K562 (cell line): ENCODE data around the gene NXF1. TPM values are rescaled to one million over a fixed set of nuclear protein-coding genes. Genes with fewer than 3 reads are reported as not detected.

Experiments used
- ATAC-seq: fragments of 200-7000 bp; cut with Tn5 transposase; 3 replicates; pipeline ENCODE4 v1.9.1; 2020; ENCODE audit warnings: moderate library complexity
- BruUV-seq: library from RNA; stranded (reverse); fragments of 400-500 nt; replicated peaks from 2 replicates; lab custom pipeline; 2021; lab: Mats Ljungman, UMichigan
- CTCF ChIA-PET: fragments of 300-600 bp; formaldehyde crosslinking; extraction: SDS; loops from one replicate; lab custom pipeline; 2021; ENCODE audit warnings: low intra/inter-chr PET ratio; lab: Yijun Ruan, JAX
- POLR2A ChIA-PET: fragments of 300-600, 350-650 bp; sonication (Branson Sonifier 250); formaldehyde crosslinking; extraction: SDS; loops from one replicate; lab custom pipeline; 2021; ENCODE audit warnings: antibody characterized with exemption, inconsistent platforms; lab: Yijun Ruan, JAX
- DNase-seq, 4 experiments: peaks; one replicate each; pipeline versions ENCODE4 v3.0.0 to v3.0.0-alpha.2; 2011 to 2018; ENCODE audit warnings: low spot score in 3 of 4, mixed read lengths in 3 of 4; ENCODE audit errors: extremely low read depth in 1 of 4
- FAIRE-seq: peaks from 2 replicates; lab custom pipeline; 2011; peaks lifted over from hg19 to GRCh38; lab: Jason Lieb, UNC
- H2AFZ ChIP-seq: 2 replicates; pipeline ENCODE4 v1.6.0; 2011; ENCODE audit warnings: low read depth, low read length, control low read depth, inconsistent platforms
- H3K27ac ChIP-seq: fragments of 200-600 bp; 3 replicates; pipeline ENCODE4 v1.8.0; 2011; ENCODE audit warnings: low read depth, mild to moderate bottlenecking, control low read depth, inconsistent platforms, low read length, moderate library complexity, mixed read lengths; ENCODE audit errors: extremely low read depth
- H3K27me3 ChIP-seq, 2 experiments: fragments of 300-600 bp in 1 of 2; 2 replicates in 1 of 2; 3 replicates in 1 of 2; pipeline versions ENCODE4 v1.6.0 to v1.8.0; 2011; ENCODE audit warnings: inconsistent platforms in 2 of 2, low read length in 2 of 2, mild to moderate bottlenecking in 1 of 2, mixed read lengths in 1 of 2, moderate library complexity in 1 of 2; ENCODE audit not compliant: control insufficient read depth in 2 of 2, insufficient read depth in 2 of 2
- H3K36me3 ChIP-seq: fragments of 300-600 bp; 3 replicates; pipeline ENCODE4 v1.8.0; 2011; ENCODE audit warnings: mild to moderate bottlenecking, low read length, inconsistent platforms; ENCODE audit not compliant: control insufficient read depth, insufficient read depth
- H3K4me1 ChIP-seq, 2 experiments: fragments of 200-600 bp in 1 of 2; replicated peaks in 1 of 2; 2 replicates in 1 of 2; 3 replicates in 1 of 2; pipeline versions ENCODE4 v1.5.1 to v1.8.0; 2011; ENCODE audit warnings: inconsistent platforms in 2 of 2, low read length in 2 of 2, mild to moderate bottlenecking in 1 of 2, mixed read lengths in 1 of 2, moderate library complexity in 1 of 2; ENCODE audit not compliant: control insufficient read depth in 2 of 2, insufficient read depth in 2 of 2
- H3K4me2 ChIP-seq: 2 replicates; pipeline ENCODE4 v1.6.1; 2011; ENCODE audit warnings: low read length, control low read depth, inconsistent platforms, mixed read lengths; ENCODE audit not compliant: insufficient read depth
- H3K4me3 ChIP-seq: fragments of 200-600 bp; sonication (generic), shearing (Covaris generic); 2 replicates; pipeline ENCODE4 v1.5.1; 2016; ENCODE audit warnings: control low read depth, inconsistent platforms
- H3K79me2 ChIP-seq: fragments of 200-600 bp; 3 replicates; pipeline ENCODE4 v1.8.0; 2011; ENCODE audit warnings: low read length, inconsistent platforms; ENCODE audit not compliant: control insufficient read depth, insufficient read depth
- H3K9ac ChIP-seq, 2 experiments: 2 replicates each; pipeline versions ENCODE4 v1.6.0 to v1.6.1; 2011; ENCODE audit warnings: low read depth in 2 of 2, low read length in 2 of 2, control low read depth in 1 of 2, inconsistent platforms in 1 of 2, mild to moderate bottlenecking in 1 of 2, mixed read lengths in 1 of 2; ENCODE audit not compliant: insufficient read depth in 1 of 2
- H3K9me1 ChIP-seq: one replicate; pipeline ENCODE4 v1.6.0; 2011; ENCODE audit warnings: inconsistent platforms, mild to moderate bottlenecking, low read length, moderate library complexity; ENCODE audit not compliant: control insufficient read depth, insufficient read depth
- H3K9me3 ChIP-seq: replicated peaks from 2 replicates; pipeline ENCODE4 v1.5.1; 2011; ENCODE audit warnings: low read depth, low read length, inconsistent platforms; ENCODE audit not compliant: control insufficient read depth, insufficient read depth
- H4K20me1 ChIP-seq: replicated peaks from 2 replicates; pipeline ENCODE4 v1.6.1; 2011; ENCODE audit warnings: low read length, inconsistent platforms, mixed read lengths; ENCODE audit not compliant: control insufficient read depth, insufficient read depth
- BACH1 ChIP-seq: fragments of 200-800 bp; sonication (Bioruptor generic); IDR thresholded peaks from 2 replicates; pipeline ENCODE4 v1.6.1; 2016; ENCODE audit warnings: missing genetic modification characterization, missing compliant biosample characterization
- BCOR ChIP-seq: fragments of 450-650 bp; IDR thresholded peaks from 2 replicates; pipeline ENCODE4 v1.6.1; 2016
- CBX2 ChIP-seq: fragments of 200-600 bp; sonication (generic); IDR thresholded peaks from one replicate; pipeline ENCODE4 v1.6.1; 2012; ENCODE audit warnings: mild to moderate bottlenecking, low read length, inconsistent platforms; ENCODE audit not compliant: insufficient read depth, poor library complexity, severe bottlenecking
- ERF ChIP-seq: fragments of 450-650 bp; formaldehyde crosslinking; IDR thresholded peaks from 2 replicates; pipeline ENCODE4 v1.4.0; 2020; ENCODE audit warnings: mild to moderate bottlenecking, mixed read lengths
- FOXK2 ChIP-seq, 2 experiments: fragments of 450-650 bp; IDR thresholded peaks in 1 of 2; conservative IDR thresholded peaks in 1 of 2; 2 replicates each; pipeline ENCODE4 v1.6.1; 2016; ENCODE audit warnings: low read depth in 2 of 2, mild to moderate bottlenecking in 1 of 2
- HEY1 ChIP-seq: fragments of 250-450 bp; sonication (Bioruptor Pico); IDR thresholded peaks from 2 replicates; pipeline ENCODE4 v1.5.0; 2020; ENCODE audit warnings: mild to moderate bottlenecking, moderate library complexity, borderline replicate concordance
- NBN ChIP-seq: fragments of 450-650 bp; IDR thresholded peaks from 2 replicates; pipeline ENCODE4 v1.6.1; 2016; ENCODE audit warnings: low read depth, mild to moderate bottlenecking
- RAD51 ChIP-seq: fragments of 450-650 bp; IDR thresholded peaks from 2 replicates; pipeline ENCODE4 v1.7.1; 2016; ENCODE audit warnings: low read depth, mild to moderate bottlenecking, borderline replicate concordance
- SAFB2 ChIP-seq: fragments of 200-400 bp; formaldehyde crosslinking; IDR thresholded peaks from 2 replicates; pipeline ENCODE4 v1.6.1; 2018; ENCODE audit warnings: borderline replicate concordance, low read length, low read depth, moderate library complexity; ENCODE audit not compliant: severe bottlenecking
- SMARCC2 ChIP-seq: fragments of 450-650 bp; IDR thresholded peaks from 2 replicates; pipeline ENCODE4 v1.6.1; 2017; ENCODE audit warnings: antibody characterized with exemption, moderate library complexity, mild to moderate bottlenecking, low read depth
- SOX6 ChIP-seq: fragments of 450-650 bp; IDR thresholded peaks from 2 replicates; pipeline ENCODE4 v1.6.1; 2014; ENCODE audit warnings: mild to moderate bottlenecking
- TCF7L2 ChIP-seq: fragments of 150-350 bp; IDR thresholded peaks from 2 replicates; pipeline ENCODE4 v1.6.1; 2016; ENCODE audit warnings: low read depth, mild to moderate bottlenecking, low read length, moderate library complexity
- TCFL5 ChIP-seq: fragments of 250-450 bp; sonication (Bioruptor Pico); conservative IDR thresholded peaks from 2 replicates; pipeline ENCODE4 v1.6.1; 2021; ENCODE audit warnings: mild to moderate bottlenecking, moderate library complexity, matching md5 sums
- ZFPM2 ChIP-seq: fragments of 250-450 bp; sonication (Bioruptor Pico); IDR thresholded peaks from 2 replicates; pipeline ENCODE4 v1.5.1; 2022; ENCODE audit warnings: mild to moderate bottlenecking
- ZNF174 ChIP-seq: fragments of 250-450 bp; sonication (Bioruptor Pico); IDR thresholded peaks from 2 replicates; pipeline ENCODE4 v1.4.0; 2020; ENCODE audit warnings: mild to moderate bottlenecking
- ZNF282 ChIP-seq: sonication (generic); formaldehyde crosslinking; IDR thresholded peaks from 2 replicates; pipeline ENCODE4 v1.8.1; 2023; ENCODE audit warnings: missing genetic modification reagents
- ZNF584 ChIP-seq: fragments of 200-800 bp; sonication (Bioruptor generic); IDR thresholded peaks from 2 replicates; pipeline ENCODE4 v1.6.1; 2016; ENCODE audit warnings: low read depth, mild to moderate bottlenecking, missing genetic modification characterization, missing compliant biosample characterization
- ZNF778 ChIP-seq: fragments of 450-650 bp; formaldehyde crosslinking; IDR thresholded peaks from 2 replicates; pipeline ENCODE4 v1.4.0; 2020; ENCODE audit warnings: mild to moderate bottlenecking, moderate library complexity
- WGBS: fragments of 100-300 bp; shearing (Covaris generic); methylation state at CpG from one replicate; pipeline ENCODE4 v1.1.6; 2016; ENCODE audit warnings: low coverage, mixed read lengths; ENCODE audit not compliant: insufficient coverage; ENCODE audit errors: missing lambda C conversion rate; 5-methylcytosine and 5-hydroxymethylcytosine counted together
- in situ Hi-C: fragments of 300-500 bp; cut with MboI; formaldehyde crosslinking; loops from 4 replicates; pipeline ENCODE4 v1.15.0; 2018; ENCODE audit warnings: inconsistent platforms, mixed read lengths
- intact Hi-C: fragments of 100-400 bp; cut with micrococcal nuclease; formaldehyde crosslinking; loops from 2 replicates; pipeline ENCODE4 v1.14.2; 2022
- polyA plus RNA-seq, 8 experiments: library from polyadenylated mRNA; depleted of rRNA in 4 of 8; stranded (reverse) in 5 of 8; unstranded in 3 of 8; fragments of >200 nt; fragmentation: Nextera tagmentation in 2 of 8; fragmentation: Illumina TruSeq in 1 of 8; extraction: Ambion mirVana in 2 of 8; extraction: Trizol in 1 of 8; gene quantifications; 2 replicates each; pipeline versions ENCODE4 v1.2.1 to v1.2.3, GENCODE V29; 2011 to 2014; ENCODE audit warnings: inconsistent platforms in 1 of 8, missing spikeins in 1 of 8
- total RNA-seq, 7 experiments: library from RNA; depleted of rRNA in 6 of 7; stranded (reverse); fragments of >200 nt in 6 of 7; fragmentation: Illumina TruSeq in 2 of 7; extraction: Trizol in 2 of 7; gene quantifications; 2 replicates each; pipeline versions ENCODE4 v1.2.1 to v1.2.3, GENCODE V29; 2011 to 2021; ENCODE audit warnings: low replicate concordance in 1 of 7
- TF ChIP-seq, protein P1 (sequence below): sonication (generic); formaldehyde crosslinking; IDR thresholded peaks from 2 replicates; pipeline ENCODE4 v1.8.1; 2023; ENCODE audit warnings: mild to moderate bottlenecking, missing genetic modification reagents

NXF1 gene
- total and polyA plus RNA-seq, 9 of the 15 experiments (the other 6 are each of a cell fraction or from before 2014, with no cell fraction given): 18.1 to 98.3 (median 35.8) TPM

DNA sequence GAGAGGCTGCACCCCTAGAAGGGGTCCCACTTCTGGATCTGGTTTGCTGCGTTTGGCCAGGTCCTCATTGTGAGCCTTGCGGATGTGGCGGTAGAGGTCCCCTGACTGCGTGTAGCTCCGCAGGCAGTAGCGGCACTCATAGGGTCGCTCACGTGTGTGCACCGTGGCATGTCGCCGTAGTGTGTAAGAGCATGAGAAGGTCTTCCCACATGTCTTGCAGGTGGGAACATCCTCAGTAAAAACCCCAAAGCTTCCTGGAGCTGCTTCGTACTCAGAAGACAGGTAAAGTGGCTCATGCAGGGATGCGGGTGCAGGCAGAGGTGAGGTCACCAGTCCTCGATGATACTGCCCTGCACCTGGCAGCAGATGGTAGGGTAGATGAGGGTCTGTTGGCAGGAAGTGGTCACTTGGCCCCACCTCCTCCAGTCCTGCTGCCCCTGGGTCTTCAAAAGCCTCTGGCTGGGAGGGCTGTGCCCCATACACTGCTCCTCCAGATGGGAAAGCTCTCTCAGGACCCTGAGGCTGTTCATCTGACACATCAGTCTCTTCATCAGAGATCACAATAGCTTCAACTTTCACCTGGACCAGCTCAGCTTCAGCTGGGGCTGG lies 53.0 kb downstream of the NXF1 start:
- Histone ChIP-seq H3K4me3 (no peak overlapping the region), H2AFZ (no peak overlapping the region), H3K9me1 (no peaks in the 10 kb centered on the region), H3K79me2 (peaks cover 22% of the 10 kb centered on the region), H3K4me2 (no peak overlapping the region), H3K27me3 (no peaks in the 10 kb centered on the region), H3K9ac (peak overlapping the region in 1 of 2 experiments; percentile 77; a peak in 2 of 4 replicates), H3K27ac (no peak overlapping the region), H4K20me1 (no peaks in the 10 kb centered on the region), H3K36me3 (peaks cover 20% of the 10 kb centered on the region; the same call in 1 of the 3 replicates), H3K9me3 (no peaks in the 10 kb centered on the region), H3K4me1 (peaks cover 14 to 28% of the 10 kb centered on the region in 2 experiments; a peak in 4 of 5 replicates)
- intact Hi-C loops: no loop called here
- DNase-seq (no peak), FAIRE-seq (no peak), ATAC-seq (no peak)
- CTCF ChIA-PET: interaction anchor here (0.7 kb wide), 1 partner anchor 15 kb away, joined by 3 read pairs; no protein-coding TSS in a partner anchor
- in situ Hi-C loops: no loop called here
- POLR2A ChIA-PET: interaction anchor here (0.8 to 1.8 kb wide), 5 partner anchors 9 to 178 kb away, joined by 3 to 19 read pairs (median 3); partner anchors contain the start of genes HNRNPUL2, POLR2G, TAF6L and TTC9C
- 94% methylated on average over 14 of the region's 14 CpGs for WGBS
- no peak for TF ChIP-seq ZNF584 (CRISPR knock-in tag)
- TF ChIP-seq BACH1: no peak
- no peak for TF ChIP-seq RAD51
- no peak for TF ChIP-seq TCFL5
- TF ChIP-seq SOX6: no peak
- no peak for TF ChIP-seq SMARCC2
- TF ChIP-seq ZNF778 (CRISPR knock-in tag): no peak
- no peak for TF ChIP-seq CBX2
- no peak for TF ChIP-seq ZNF282 (CRISPR knock-in tag)
- TF ChIP-seq NBN: no peak
- TF ChIP-seq, protein P1, sequence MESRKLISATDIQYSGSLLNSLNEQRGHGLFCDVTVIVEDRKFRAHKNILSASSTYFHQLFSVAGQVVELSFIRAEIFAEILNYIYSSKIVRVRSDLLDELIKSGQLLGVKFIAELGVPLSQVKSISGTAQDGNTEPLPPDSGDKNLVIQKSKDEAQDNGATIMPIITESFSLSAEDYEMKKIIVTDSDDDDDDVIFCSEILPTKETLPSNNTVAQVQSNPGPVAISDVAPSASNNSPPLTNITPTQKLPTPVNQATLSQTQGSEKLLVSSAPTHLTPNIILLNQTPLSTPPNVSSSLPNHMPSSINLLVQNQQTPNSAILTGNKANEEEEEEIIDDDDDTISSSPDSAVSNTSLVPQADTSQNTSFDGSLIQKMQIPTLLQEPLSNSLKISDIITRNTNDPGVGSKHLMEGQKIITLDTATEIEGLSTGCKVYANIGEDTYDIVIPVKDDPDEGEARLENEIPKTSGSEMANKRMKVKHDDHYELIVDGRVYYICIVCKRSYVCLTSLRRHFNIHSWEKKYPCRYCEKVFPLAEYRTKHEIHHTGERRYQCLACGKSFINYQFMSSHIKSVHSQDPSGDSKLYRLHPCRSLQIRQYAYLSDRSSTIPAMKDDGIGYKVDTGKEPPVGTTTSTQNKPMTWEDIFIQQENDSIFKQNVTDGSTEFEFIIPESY (CRISPR knock-in tag): no peak
- TF ChIP-seq ZFPM2: no peak
- TF ChIP-seq FOXK2 (conservative IDR thresholded peaks at IDR 0.05 in 1 of 2, IDR thresholded peaks at IDR 0.05 in 1 of 2; ENCODE audit: low read depth in 2 of 2): no peak
- TF ChIP-seq HEY1 (CRISPR knock-in tag): no peak
- no peak for TF ChIP-seq ERF (CRISPR knock-in tag)
- no peak for TF ChIP-seq TCF7L2
- TF ChIP-seq BCOR: no peak
- no peak for TF ChIP-seq SAFB2
- no peak for TF ChIP-seq ZNF174
- no TSS peak for BruUV-seq
